ENCODE data around the gene FAM180A.

FAM180A gene

DNA sequence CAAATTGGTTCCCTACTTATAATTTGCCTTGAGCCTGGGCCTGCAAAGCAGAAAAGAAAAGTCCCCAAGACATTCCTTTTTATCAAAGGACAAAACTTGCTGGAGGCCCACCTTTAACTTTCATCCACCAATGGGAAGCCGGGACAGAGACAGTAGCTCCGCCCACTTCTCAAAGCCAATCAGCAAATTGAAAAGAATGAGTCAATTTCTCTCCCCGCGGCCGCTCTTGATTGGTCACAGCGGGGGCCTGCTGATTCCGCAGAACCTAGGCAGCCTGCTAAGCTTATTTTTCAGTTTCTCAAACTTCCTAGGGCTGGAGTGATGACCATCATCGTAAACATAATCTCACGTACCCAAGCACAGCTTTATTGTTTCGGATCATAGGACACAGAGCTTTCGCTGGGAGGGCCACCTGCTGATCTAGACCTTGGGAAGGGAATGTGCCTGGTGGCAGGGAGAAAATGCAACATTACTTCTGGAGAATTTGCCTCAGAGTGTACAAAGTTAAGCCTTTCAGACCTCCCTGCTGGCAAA is 20.4 kb downstream of the FAM180A start, which contains the start of gene SLC13A4:
Gene SLC13A4, minus strand, starts transcription at position 51 of the 534 bp plus-strand sequence. CDS start 690 bp downstream, outside the sequence.
- DNase-seq = no peak
- Histone ChIP-seq H3K4me3 (ENCODE audit: insufficient read depth, low read depth, low read length, poor library complexity, severe bottlenecking) (no peak within 1 kb of the TSS), H3K27ac (ENCODE audit: insufficient read depth, low read length, poor library complexity, severe bottlenecking) (no peak within 1 kb of the TSS), H3K27me3 (replicated peaks; ENCODE audit: control insufficient read depth, insufficient read depth, low read length, poor library complexity, severe bottlenecking) (no peaks in the 10 kb centered on the region), H3K4me1 (ENCODE audit: control insufficient read depth, insufficient read depth, low read length, poor library complexity, severe bottlenecking) (no peaks in the 10 kb centered on the region), H3K9me3 (ENCODE audit: control insufficient read depth, low read length) (no peaks in the 10 kb centered on the region), H3K36me3 (ENCODE audit: control insufficient read depth, insufficient read depth, low read length) (no peaks in the 10 kb centered on the region)

DNA sequence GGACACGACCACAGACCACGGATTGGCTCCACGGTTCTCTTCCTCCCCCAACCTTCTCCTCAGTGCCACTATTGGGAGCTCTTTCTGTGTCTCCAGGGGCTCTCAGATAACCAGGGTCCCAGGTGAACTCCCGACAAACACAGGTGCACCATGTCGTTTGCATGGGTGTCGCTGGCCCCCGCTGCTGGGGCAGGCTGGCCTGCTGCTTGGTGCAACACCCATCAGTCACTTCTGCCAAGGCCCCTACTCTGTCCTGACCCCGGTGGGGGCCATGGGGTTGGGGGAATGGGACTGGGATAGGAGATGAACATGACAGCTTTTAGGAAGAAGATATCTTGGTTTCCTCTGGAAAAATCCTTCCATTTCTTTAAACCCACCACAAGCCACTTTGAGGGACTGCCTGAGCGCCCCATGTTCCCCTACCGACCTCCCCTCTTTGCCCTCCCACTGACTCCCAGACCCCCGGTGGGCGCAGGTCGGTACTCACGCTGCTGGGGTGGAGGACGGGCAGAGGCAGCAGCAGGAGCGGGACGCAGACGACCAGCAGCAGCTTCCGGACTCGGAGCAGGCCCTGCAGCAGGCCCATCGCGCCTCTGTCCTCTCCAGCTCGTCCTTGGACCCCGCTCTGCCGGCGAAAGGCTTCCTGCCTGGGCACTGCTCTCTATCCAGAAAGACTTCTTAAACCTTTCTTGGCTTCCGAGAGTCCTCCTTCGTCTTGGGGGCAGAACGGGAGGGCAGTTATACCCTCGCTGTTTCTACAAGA is 21.5 kb downstream of the FAM180A start:
- no peaks in the 10 kb centered on the region for H3K4me1 ChIP-seq (ENCODE audit: control insufficient read depth, insufficient read depth, low read length, poor library complexity, severe bottlenecking)
- H3K27ac ChIP-seq (ENCODE audit: insufficient read depth, low read length, poor library complexity, severe bottlenecking) = no peak overlapping the region
- no peaks in the 10 kb centered on the region for H3K27me3 ChIP-seq (replicated peaks; ENCODE audit: control insufficient read depth, insufficient read depth, low read length, poor library complexity, severe bottlenecking)
- H3K4me3 ChIP-seq (ENCODE audit: insufficient read depth, low read depth, low read length, poor library complexity, severe bottlenecking) = no peak overlapping the region
- H3K36me3 ChIP-seq (ENCODE audit: control insufficient read depth, insufficient read depth, low read length) = no peaks in the 10 kb centered on the region
- no peaks in the 10 kb centered on the region for H3K9me3 ChIP-seq (ENCODE audit: control insufficient read depth, low read length)
- no peak for DNase-seq

DNA sequence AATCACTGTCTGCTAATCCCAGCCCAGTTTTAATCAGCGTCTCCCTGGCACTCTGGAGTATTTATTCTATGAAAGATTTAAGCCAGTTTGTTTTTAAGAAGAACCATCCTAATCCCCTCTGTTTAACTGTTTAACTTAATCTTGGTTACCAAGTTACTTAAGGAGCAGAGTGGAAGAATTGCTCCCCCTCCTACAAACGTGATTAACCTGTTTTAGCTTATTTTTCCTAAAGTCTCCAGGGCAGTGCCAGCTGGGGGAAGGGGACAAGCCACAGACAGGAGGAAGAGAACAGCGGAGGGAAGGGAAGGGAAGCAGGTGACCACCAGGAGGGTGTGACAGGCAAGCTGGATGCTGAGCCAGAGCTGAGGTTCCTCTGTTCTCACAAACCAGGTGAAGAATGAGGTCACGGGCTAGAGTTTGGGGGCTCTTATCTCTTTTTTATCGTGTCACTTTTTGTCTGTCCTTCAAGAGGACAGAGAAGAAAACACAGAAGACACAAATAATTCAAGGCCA is 22.3 kb downstream of the FAM180A start:
- no peak overlapping the region for H3K27ac ChIP-seq (ENCODE audit: insufficient read depth, low read length, poor library complexity, severe bottlenecking)
- no peaks in the 10 kb centered on the region for H3K4me1 ChIP-seq (ENCODE audit: control insufficient read depth, insufficient read depth, low read length, poor library complexity, severe bottlenecking)
- DNase-seq = no peak
- H3K27me3 ChIP-seq (replicated peaks; ENCODE audit: control insufficient read depth, insufficient read depth, low read length, poor library complexity, severe bottlenecking) = no peaks in the 10 kb centered on the region
- no peaks in the 10 kb centered on the region for H3K36me3 ChIP-seq (ENCODE audit: control insufficient read depth, insufficient read depth, low read length)
- no peak overlapping the region for H3K4me3 ChIP-seq (ENCODE audit: insufficient read depth, low read depth, low read length, poor library complexity, severe bottlenecking)
- no peaks in the 10 kb centered on the region for H3K9me3 ChIP-seq (ENCODE audit: control insufficient read depth, low read length)

GRCh38 chr7:135723411-135723810 is 25.2 kb downstream of the FAM180A start:
- H3K4me1 ChIP-seq (ENCODE audit: control insufficient read depth, insufficient read depth, low read length, poor library complexity, severe bottlenecking) = no peaks in the 10 kb centered on the region
- no peaks in the 10 kb centered on the region for H3K9me3 ChIP-seq (ENCODE audit: control insufficient read depth, low read length)
- no peak for DNase-seq
- no peak overlapping the region for H3K4me3 ChIP-seq (ENCODE audit: insufficient read depth, low read depth, low read length, poor library complexity, severe bottlenecking)
- H3K36me3 ChIP-seq (ENCODE audit: control insufficient read depth, insufficient read depth, low read length) = no peaks in the 10 kb centered on the region
- H3K27ac ChIP-seq (ENCODE audit: insufficient read depth, low read length, poor library complexity, severe bottlenecking) = no peak overlapping the region
- H3K27me3 ChIP-seq (replicated peaks; ENCODE audit: control insufficient read depth, insufficient read depth, low read length, poor library complexity, severe bottlenecking) = no peaks in the 10 kb centered on the region

DNA sequence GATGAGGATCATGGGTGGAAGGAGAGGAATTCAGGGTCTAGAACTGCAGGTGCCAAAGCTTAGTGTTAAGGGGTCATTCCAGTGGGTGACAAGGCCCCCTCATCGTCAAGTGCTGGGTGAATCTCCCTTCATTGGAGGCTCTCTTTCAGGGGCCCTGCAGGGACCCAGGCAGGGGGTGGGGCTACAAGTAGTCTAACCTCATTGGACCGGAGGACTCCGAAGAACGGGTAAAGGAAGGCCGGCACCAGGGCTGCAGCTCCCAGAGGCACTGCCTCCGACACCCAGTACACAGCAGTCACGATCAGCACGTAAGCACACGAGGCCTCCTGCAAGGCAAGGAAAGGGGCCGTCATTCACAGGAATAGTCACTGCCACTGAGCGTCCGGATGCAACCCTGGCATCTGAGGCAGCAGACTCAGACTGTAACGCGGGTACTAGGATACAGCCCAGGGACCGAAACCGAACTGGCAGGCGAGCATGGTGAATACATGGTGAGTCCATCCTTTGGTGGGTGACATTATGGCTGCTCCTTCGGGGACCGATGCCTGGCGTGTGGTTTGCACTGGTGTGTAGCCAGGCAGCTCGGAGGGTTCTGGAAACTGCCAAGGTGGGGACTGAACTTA is 27.3 kb downstream of the FAM180A start:
- DNase-seq = no peak
- Histone ChIP-seq H3K4me3 (ENCODE audit: insufficient read depth, low read depth, low read length, poor library complexity, severe bottlenecking) (no peak overlapping the region), H3K27me3 (replicated peaks; ENCODE audit: control insufficient read depth, insufficient read depth, low read length, poor library complexity, severe bottlenecking) (no peaks in the 10 kb centered on the region)

DNA sequence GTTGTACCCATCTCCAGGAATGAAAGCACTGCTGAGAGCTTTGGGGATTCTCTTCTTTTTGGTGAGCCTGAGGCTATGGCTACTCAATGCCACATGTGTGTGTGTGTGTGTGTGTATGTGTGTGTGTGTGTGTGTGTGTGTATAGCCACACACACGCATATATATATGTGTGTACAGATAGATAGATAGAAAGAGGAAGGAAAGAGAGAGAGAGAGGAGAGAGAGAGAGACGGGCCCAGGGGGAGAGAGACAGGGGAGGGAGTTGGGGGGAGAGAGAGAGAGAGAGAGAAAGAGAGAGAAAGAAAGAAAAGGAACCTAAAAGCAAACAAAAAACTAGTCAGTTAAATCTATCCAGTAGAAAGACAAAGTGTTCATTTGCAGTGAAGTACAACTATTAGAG is 28.9 kb downstream of the FAM180A start:
- Histone ChIP-seq H3K36me3 (ENCODE audit: control insufficient read depth, insufficient read depth, low read length) (no peaks in the 10 kb centered on the region), H3K27ac (ENCODE audit: insufficient read depth, low read length, poor library complexity, severe bottlenecking) (no peak overlapping the region), H3K4me1 (ENCODE audit: control insufficient read depth, insufficient read depth, low read length, poor library complexity, severe bottlenecking) (no peaks in the 10 kb centered on the region), H3K27me3 (replicated peaks; ENCODE audit: control insufficient read depth, insufficient read depth, low read length, poor library complexity, severe bottlenecking) (no peaks in the 10 kb centered on the region), H3K4me3 (ENCODE audit: insufficient read depth, low read depth, low read length, poor library complexity, severe bottlenecking) (no peak overlapping the region), H3K9me3 (ENCODE audit: control insufficient read depth, low read length) (no peaks in the 10 kb centered on the region)
- DNase-seq = no peak

More for the DNA sequence above, 27.3 kb downstream of the FAM180A start:
- Histone ChIP-seq H3K27ac (ENCODE audit: insufficient read depth, low read length, poor library complexity, severe bottlenecking) (no peak overlapping the region), H3K9me3 (ENCODE audit: control insufficient read depth, low read length) (no peaks in the 10 kb centered on the region), H3K36me3 (ENCODE audit: control insufficient read depth, insufficient read depth, low read length) (no peaks in the 10 kb centered on the region), H3K4me1 (ENCODE audit: control insufficient read depth, insufficient read depth, low read length, poor library complexity, severe bottlenecking) (no peaks in the 10 kb centered on the region)

- Histone ChIP-seq H3K9me3 (ENCODE audit: control insufficient read depth, low read length) (no peaks in the 10 kb centered on the region), H3K27me3 (replicated peaks; ENCODE audit: control insufficient read depth, insufficient read depth, low read length, poor library complexity, severe bottlenecking) (no peaks in the 10 kb centered on the region), H3K36me3 (ENCODE audit: control insufficient read depth, insufficient read depth, low read length) (no peaks in the 10 kb centered on the region), H3K27ac (ENCODE audit: insufficient read depth, low read length, poor library complexity, severe bottlenecking) (no peak overlapping the region), H3K4me1 (ENCODE audit: control insufficient read depth, insufficient read depth, low read length, poor library complexity, severe bottlenecking) (no peaks in the 10 kb centered on the region), H3K4me3 (ENCODE audit: insufficient read depth, low read depth, low read length, poor library complexity, severe bottlenecking) (no peak overlapping the region)
- DNase-seq = no peak
Observed at GRCh38 chr7:135718794-135719437, 29.7 kb downstream of the FAM180A start.

- Histone ChIP-seq H3K4me3 (ENCODE audit: insufficient read depth, low read depth, low read length, poor library complexity, severe bottlenecking) (no peak overlapping the region), H3K27ac (ENCODE audit: insufficient read depth, low read length, poor library complexity, severe bottlenecking) (no peak overlapping the region), H3K9me3 (ENCODE audit: control insufficient read depth, low read length) (no peaks in the 10 kb centered on the region), H3K27me3 (replicated peaks; ENCODE audit: control insufficient read depth, insufficient read depth, low read length, poor library complexity, severe bottlenecking) (no peaks in the 10 kb centered on the region), H3K4me1 (ENCODE audit: control insufficient read depth, insufficient read depth, low read length, poor library complexity, severe bottlenecking) (no peaks in the 10 kb centered on the region), H3K36me3 (ENCODE audit: control insufficient read depth, insufficient read depth, low read length) (no peaks in the 10 kb centered on the region)
- DNase-seq = no peak
Observed at GRCh38 chr7:135718219-135718618, 30.4 kb downstream of the FAM180A start.

DNA sequence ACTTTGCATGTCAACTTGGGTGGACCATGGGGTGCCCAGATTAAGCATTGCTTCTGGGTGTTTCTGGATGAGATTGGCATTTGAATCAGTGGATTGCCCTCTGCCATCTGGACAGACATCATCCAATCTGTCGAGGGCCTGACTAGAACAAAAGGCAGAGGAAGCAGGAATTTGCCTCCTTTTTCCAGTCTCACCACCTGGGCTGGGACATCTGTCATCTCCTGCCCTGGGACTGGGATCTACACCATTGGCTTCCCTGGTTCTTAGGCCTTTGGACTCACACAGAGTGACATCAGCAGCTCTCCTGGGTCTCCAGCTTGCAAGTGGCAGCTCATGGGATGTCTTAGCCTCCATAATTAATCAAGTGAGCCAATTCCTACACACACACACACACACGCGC is 30.9 kb downstream of the FAM180A start:
- DNase-seq = no peak
- Histone ChIP-seq H3K4me1 (ENCODE audit: control insufficient read depth, insufficient read depth, low read length, poor library complexity, severe bottlenecking) (no peaks in the 10 kb centered on the region), H3K4me3 (ENCODE audit: insufficient read depth, low read depth, low read length, poor library complexity, severe bottlenecking) (no peak overlapping the region), H3K27me3 (replicated peaks; ENCODE audit: control insufficient read depth, insufficient read depth, low read length, poor library complexity, severe bottlenecking) (no peaks in the 10 kb centered on the region), H3K36me3 (ENCODE audit: control insufficient read depth, insufficient read depth, low read length) (no peaks in the 10 kb centered on the region), H3K9me3 (ENCODE audit: control insufficient read depth, low read length) (no peaks in the 10 kb centered on the region), H3K27ac (ENCODE audit: insufficient read depth, low read length, poor library complexity, severe bottlenecking) (no peak overlapping the region)
